ENCODE results near the gene UBE2N.

UBE2N gene

GRCh38 chr12:93441617-93442410 is at the start of gene UBE2N:
Gene UBE2N (minus strand): TSS chr12:93441947. CDS start chr12:93441884, 63 bp downstream.
- DNase-seq = peak; percentile 89

DNA sequence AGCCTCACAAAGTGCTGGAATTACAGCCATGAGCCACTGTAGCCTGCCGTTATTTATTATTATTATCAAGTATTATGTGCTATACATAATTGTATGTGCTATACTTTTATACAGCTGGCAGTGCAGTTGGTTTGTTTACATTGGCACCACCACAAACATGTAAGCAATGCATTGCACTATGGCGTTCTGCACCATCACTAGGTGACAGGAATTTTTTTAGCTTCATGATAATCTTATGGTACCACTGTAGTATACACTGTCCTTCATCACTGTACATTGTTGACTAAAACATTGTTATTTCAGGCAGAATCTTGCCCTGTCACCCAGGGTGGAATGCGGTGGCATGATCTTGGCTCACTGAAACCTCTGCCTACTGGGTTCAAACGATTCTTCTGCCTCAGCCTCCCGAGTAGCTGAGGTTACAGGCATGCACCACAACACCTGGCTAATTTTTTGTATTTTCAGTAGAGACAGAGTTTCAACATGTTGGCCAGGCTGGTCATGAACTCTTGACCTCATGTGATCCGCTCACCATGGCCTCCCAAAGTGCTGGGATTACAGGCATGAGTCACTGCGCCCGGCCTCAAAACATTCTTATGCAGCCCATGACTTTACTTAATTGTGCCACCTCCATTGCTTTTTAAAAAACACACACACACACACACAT is 42.7 kb upstream of the UBE2N start:
- no peak for DNase-seq

DNA sequence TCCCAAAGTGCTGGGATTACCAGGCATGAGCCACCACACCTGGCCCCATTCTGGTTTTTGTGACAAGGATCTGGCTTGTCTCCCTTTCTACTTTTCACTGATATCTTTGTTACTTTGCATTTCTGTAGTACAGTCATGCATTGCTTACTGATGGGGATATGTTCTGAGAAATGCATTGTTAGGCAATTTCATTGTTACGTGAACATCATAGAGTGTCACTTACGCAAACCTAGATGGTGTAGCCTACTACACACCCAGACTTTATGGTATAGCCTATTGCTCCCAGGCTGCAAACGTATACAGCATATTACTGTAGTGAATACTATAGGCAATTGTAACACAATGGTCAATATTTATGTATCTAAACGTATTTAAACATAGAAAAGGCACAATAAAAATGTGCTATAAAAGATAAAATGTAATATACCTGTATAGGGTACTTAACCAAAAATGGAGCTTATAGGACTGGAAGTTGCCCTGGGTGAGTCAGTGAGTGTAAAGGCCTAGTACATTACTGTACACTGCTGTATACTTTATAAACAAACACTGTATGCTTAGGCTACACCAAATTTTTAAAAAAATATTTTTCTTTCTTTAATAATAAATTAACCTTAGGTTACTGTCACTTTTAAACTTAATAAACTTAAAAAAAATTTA is 41.5 kb upstream of the UBE2N start:
- no peak for DNase-seq

DNA sequence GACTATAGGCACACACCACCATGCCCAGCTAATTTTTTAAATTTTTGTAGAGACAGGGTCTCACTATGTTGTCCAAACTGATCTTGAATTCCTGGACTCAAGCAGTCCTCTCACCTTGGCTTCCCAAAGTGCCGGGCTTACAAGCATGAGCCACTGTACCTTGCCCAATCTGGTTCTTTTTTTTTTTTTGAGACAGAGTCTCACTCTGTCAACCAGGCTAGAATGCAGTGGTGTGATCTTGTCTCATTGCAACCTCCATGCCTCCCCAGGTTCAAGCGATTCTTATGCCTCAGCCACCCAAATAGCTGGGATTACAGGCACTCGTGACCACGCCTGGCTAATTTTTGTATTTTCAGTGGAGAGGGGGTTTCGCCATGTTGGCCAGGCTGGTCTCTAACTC is 41.0 kb upstream of the UBE2N start:
- DNase-seq = no peak

DNA sequence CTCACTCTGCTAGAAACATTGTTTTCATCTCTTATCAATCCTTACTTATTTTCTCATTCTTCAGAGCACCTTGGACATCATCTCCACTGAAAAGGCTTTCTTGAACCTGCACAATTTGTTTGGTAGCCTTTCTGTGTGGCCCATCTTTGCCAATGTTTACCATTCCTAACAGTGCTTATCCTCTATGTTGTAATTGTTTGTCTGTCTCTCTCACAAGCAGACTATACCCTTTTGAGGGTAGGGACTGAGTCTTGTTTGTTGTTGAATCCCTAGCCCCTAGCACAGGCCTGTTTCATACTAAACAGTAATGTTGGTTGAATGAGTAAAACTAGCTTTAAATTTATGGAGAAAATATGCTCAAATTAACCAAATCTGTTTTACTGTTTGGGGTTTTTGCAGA is 34.8 kb upstream of the UBE2N start:
- DNase-seq = no peak

- no peak for DNase-seq
These were observed 27.6 kb upstream of the UBE2N start for GRCh38 chr12:93469386-93469785.

GRCh38 chr12:93468008-93468371 is 26.2 kb upstream of the UBE2N start:
- DNase-seq = no peak

DNA sequence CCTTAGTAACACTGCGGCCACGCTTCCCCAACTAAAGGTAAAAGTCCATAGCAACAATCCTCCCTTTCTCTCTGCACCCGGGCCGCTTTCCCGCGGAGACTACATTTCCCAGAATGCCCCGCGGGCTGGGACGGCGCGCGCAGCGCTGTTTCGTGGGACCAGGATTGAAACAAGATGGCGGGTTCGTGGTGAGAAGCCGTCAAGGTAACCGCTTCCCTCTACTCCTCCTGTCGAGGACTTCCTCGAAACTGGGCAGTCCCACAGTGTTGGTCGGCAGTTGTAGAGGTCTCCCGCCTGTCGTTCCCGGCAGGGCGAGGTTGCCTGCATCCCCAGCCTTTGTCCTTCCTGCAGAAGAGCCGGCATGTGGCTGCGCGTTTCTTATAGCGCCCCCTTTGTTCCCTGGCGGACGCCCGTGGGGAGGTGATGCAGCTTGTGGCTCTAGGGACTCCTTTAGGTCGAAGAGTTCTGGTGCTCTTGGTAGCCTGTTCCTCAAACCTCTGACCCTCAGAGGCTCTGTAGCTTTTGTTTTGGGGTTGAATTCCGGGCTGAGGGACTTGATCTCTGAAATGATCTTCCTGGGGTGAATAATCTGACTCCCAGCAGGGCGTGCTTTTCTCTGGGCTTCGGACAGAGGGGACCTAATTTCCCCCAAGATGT is 25.7 kb upstream of the UBE2N start, which contains the start of gene MRPL42:
Gene MRPL42 (plus strand): TSS at position 164 of the 657 bp plus-strand sequence. CDS start 1,772 bp downstream, outside the sequence.
- peak; percentile 78 for DNase-seq

DNA sequence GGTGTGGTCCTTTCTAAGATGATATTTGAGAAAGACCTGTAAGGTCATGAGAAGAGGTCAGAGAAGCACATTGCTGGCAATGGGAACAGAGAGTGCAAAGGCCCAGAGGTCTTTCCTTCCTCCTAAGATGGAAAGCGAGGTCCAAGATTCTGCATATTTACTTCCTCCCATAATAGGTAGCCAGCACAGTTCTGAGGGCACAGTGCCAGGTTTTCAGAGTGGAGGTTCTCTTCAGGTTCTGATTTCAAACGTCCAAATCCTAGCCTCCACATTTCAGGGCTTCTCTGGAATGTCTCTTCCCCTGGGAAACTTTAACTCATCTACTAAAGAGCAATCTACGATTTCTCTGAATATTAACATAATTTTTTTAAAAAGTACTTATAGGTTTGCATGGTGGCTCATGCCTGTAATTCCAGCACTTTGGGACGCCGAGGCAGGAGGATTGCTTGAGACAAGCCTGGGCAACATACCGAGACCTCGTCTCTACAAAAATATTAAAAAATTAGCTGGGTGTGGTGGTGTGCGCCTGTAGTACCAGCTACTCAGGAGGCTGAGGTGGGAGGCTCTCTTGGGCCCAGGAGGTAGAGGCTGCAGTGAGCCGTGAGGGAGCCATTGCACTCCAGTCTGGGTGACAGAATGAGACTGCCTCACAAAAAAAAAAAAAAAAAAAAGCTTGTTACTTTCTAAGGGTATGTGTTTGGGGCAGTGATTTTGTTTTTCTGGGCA is 25.0 kb upstream of the UBE2N start:
- DNase-seq = no peak

DNA sequence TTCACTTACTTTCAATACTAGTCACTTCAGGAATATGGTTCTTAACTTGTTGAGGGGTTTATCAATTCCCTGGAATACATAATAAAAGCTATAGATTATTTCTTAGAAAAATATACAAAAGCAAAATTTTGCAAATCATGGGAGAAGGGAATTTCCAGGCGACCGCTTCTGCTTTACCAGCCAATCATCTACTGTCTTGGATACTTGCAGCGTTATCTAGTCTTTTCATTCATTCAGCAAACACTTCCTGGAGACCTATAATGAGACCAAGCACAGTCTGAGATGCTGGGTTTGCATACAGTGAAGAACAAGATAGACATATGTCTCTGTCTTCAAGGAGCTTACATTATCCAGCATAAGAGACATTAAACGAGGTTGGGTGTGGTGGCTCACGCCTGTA is 24.1 kb upstream of the UBE2N start:
- DNase-seq = no peak

DNA sequence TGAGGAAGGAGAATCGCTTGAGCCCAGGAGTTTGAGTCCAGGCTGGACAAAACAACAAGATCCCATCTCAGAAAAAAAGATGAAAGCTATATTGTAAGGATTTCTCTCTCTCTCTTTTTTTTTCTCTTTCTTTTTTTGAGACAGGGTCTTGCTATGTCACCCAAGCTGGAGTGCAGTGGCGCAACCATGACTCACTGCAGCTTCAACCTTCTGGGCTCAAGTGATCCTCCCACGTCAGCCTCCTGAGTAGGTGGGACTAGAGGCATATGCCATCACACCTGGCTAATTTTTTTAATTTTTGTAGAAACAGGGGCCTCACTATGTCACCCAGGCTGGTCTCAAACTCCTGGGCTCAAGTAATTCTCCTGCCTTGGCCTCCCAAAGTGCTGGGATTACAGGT is 19.8 kb upstream of the UBE2N start:
- no peak for DNase-seq

DNA sequence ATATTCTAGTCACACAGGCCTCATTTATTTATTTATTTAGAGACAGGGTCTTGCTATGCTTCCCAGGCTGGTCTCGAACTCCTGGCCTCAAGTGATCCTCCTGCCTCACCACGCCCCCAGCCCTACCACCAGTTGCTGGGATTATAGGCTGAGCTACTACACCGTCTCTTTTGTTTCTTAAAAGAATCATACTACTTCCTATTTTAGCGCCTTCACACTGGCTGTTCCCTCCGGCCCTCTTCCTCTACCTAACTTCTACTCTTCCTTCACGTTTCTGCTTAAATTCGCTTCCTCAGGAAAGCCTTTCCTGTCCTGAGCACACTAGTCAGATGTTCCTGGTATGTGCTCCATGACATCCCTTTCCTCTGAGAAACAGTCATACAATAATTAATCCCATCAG is 19.2 kb upstream of the UBE2N start:
- no peak for DNase-seq

- no peak for DNase-seq
These were observed 18.3 kb upstream of the UBE2N start for GRCh38 chr12:93460003-93460402.

GRCh38 chr12:93459097-93459496 is 17.4 kb upstream of the UBE2N start:
- DNase-seq = no peak

GRCh38 chr12:93456077-93456476 is 14.3 kb upstream of the UBE2N start:
- no peak for DNase-seq

DNA sequence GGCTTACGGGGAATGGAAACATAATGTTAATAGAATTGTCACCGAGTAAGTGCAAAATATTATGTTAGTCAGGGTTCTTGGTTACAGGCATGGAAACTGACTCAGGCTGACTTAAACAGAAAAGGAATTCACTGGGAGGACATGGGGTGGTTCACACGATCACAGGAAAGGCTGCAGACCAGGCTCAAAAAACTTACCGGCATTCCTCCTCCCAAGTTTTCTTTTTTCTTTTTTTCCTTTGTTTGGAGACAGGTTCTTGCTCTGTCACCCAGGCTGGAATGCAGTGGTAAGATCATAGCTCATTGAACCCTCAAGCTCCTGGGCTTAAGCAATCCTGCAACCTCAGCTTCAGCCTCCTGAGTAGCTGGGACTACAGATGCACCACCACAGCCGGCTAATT is 11.9 kb upstream of the UBE2N start:
- DNase-seq = no peak

DNA sequence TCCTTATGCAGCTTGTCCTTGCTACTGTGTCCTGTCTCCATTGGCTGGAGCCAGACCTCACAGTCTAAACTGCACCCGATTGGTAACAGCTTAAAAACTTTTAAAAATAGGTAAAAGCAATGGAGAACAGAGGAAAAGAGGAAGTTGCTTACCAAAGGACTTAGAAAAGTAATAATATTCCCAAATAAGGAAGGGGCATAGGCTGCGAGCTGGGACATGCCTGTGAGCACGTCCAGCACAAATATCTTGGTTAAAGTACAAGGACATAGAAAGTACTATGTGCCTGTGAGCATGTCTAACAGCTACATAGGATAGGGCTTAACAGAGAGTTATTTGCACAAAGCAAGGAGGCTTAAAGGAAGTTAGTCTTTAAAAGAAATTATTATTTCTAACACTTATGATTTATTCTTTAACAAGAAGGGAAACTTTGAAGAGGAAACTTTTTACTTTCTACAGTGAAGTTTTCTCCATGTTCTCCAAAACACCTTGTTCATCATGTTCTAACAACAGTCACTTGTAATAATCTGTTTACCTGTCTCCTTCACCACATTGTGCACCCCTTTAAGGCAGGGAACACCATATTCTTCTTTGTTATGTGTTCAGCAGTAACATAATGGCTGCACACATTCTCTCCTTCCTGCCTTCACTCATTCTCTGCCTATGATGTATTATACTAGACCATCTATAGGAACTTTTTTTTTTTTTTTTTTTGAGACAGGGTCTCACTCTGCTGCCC is 9.8 kb upstream of the UBE2N start:
- DNase-seq = no peak

GRCh38 chr12:93449277-93449676 is 7.5 kb upstream of the UBE2N start:
- no peak for DNase-seq

- DNase-seq = no peak
These were observed 7.0 kb upstream of the UBE2N start for GRCh38 chr12:93448796-93449195.

GRCh38 chr12:93447555-93448290 is 6.0 kb upstream of the UBE2N start:
- no peak for DNase-seq

DNA sequence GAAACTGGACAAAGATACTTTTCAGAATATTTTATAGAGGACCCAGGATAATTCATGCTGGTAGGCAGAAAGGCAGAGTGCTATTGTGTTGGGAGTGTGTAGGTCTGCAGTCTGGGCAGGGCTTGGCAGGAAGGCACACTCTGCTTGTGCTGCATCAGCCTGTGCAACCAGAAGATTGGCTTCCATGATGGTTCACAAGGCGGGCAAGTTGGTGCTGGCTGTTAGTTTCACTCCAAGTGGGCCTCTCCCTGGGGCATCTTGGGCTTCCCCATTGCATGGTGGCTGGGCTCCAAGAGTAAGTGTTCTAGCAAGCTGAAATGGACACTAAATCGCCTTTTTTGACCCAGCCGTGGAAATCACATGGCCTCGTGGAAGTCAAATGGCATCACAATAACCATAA is 1.8 kb upstream of the UBE2N start:
- no peak for DNase-seq

Measured in NCI-H446 treated with DMSO at 0.1 percent for 48 hours (cell line).